ENCODE data around the gene FCMR.

FCMR gene

GRCh38 chr1:206896261-206896660, 25.5 kb downstream of the FCMR start:
- Histone ChIP-seq H3K36me3 (ENCODE audit: insufficient read depth, low read length) (no peaks in the 10 kb centered on the region), H4K20me1 (ENCODE audit: insufficient read depth, low read length) (no peaks in the 10 kb centered on the region), H3K27ac (ENCODE audit: low read length) (no peak overlapping the region), H3K4me1 (ENCODE audit: insufficient read depth, low read length) (no peaks in the 10 kb centered on the region), H2AFZ (ENCODE audit: low read depth, low read length) (no peak overlapping the region), H3K4me2 (ENCODE audit: insufficient read depth, low read length) (no peak overlapping the region), H3K9ac (ENCODE audit: low read depth, low read length) (no peak overlapping the region), H3K9me3 (ENCODE audit: insufficient read depth, low read length, severe bottlenecking) (no peaks in the 10 kb centered on the region), H3K79me2 (ENCODE audit: insufficient read depth, low read length) (no peaks in the 10 kb centered on the region), H3K27me3 (ENCODE audit: insufficient read depth, low read length, poor library complexity) (no peaks in the 10 kb centered on the region), H3K4me3 (ENCODE audit: low read depth in 1 of 2, low read length in 2 of 2) (no peak overlapping the region)
- DNase-seq (no peak), ATAC-seq (ENCODE audit: insufficient read depth, low read depth) (no peak)
- TF ChIP-seq CTCF (IDR thresholded peaks at IDR 0.05; ENCODE audit: borderline replicate concordance, extremely low read depth, low read length, poor library complexity, severe bottlenecking) (no peak), EZH2 (IDR thresholded peaks at IDR 0.05; ENCODE audit: borderline replicate concordance, low read depth, low read length, severe bottlenecking) (no peak)

GRCh38 chr1:206895837-206896242, 25.9 kb downstream of the FCMR start:
- Histone ChIP-seq H3K4me1 (ENCODE audit: insufficient read depth, low read length) (peaks cover 3% of the 10 kb centered on the region), H3K27me3 (ENCODE audit: insufficient read depth, low read length, poor library complexity) (no peaks in the 10 kb centered on the region), H3K4me3 (ENCODE audit: low read depth in 1 of 2, low read length in 2 of 2) (no peak overlapping the region), H4K20me1 (ENCODE audit: insufficient read depth, low read length) (no peaks in the 10 kb centered on the region), H3K27ac (ENCODE audit: low read length) (no peak overlapping the region), H2AFZ (ENCODE audit: low read depth, low read length) (no peak overlapping the region), H3K36me3 (ENCODE audit: insufficient read depth, low read length) (no peaks in the 10 kb centered on the region), H3K79me2 (ENCODE audit: insufficient read depth, low read length) (no peaks in the 10 kb centered on the region), H3K4me2 (ENCODE audit: insufficient read depth, low read length) (no peak overlapping the region), H3K9me3 (ENCODE audit: insufficient read depth, low read length, severe bottlenecking) (no peaks in the 10 kb centered on the region), H3K9ac (ENCODE audit: low read depth, low read length) (no peak overlapping the region)
- TF ChIP-seq EZH2 (IDR thresholded peaks at IDR 0.05; ENCODE audit: borderline replicate concordance, low read depth, low read length, severe bottlenecking) = no peak
- TF ChIP-seq CTCF (IDR thresholded peaks at IDR 0.05; ENCODE audit: borderline replicate concordance, extremely low read depth, low read length, poor library complexity, severe bottlenecking) = no peak
- DNase-seq (no peak), ATAC-seq (ENCODE audit: insufficient read depth, low read depth) (no peak)

GRCh38 chr1:206895325-206895724, 26.4 kb downstream of the FCMR start:
- no peak overlapping the region for H3K4me3 ChIP-seq (ENCODE audit: low read depth in 1 of 2, low read length in 2 of 2)
- TF ChIP-seq EZH2 (IDR thresholded peaks at IDR 0.05; ENCODE audit: borderline replicate concordance, low read depth, low read length, severe bottlenecking) (no peak), CTCF (IDR thresholded peaks at IDR 0.05; ENCODE audit: borderline replicate concordance, extremely low read depth, low read length, poor library complexity, severe bottlenecking) (no peak)
- no peaks in the 10 kb centered on the region for H4K20me1 ChIP-seq (ENCODE audit: insufficient read depth, low read length)
- ATAC-seq (ENCODE audit: insufficient read depth, low read depth) (no peak), DNase-seq (no peak)
- H3K9me3 ChIP-seq (ENCODE audit: insufficient read depth, low read length, severe bottlenecking) = no peaks in the 10 kb centered on the region
- H3K4me2 ChIP-seq (ENCODE audit: insufficient read depth, low read length) = no peak overlapping the region
- H3K27me3 ChIP-seq (ENCODE audit: insufficient read depth, low read length, poor library complexity) = no peaks in the 10 kb centered on the region
- H3K36me3 ChIP-seq (ENCODE audit: insufficient read depth, low read length) = no peaks in the 10 kb centered on the region
- no peak overlapping the region for H2AFZ ChIP-seq (ENCODE audit: low read depth, low read length)
- H3K9ac ChIP-seq (ENCODE audit: low read depth, low read length) = no peak overlapping the region
- H3K4me1 ChIP-seq (ENCODE audit: insufficient read depth, low read length) = peaks cover 8% of the 10 kb centered on the region
- H3K27ac ChIP-seq (ENCODE audit: low read length) = no peak overlapping the region
- H3K79me2 ChIP-seq (ENCODE audit: insufficient read depth, low read length) = no peaks in the 10 kb centered on the region

GRCh38 chr1:206893380-206893779, 28.4 kb downstream of the FCMR start:
- H3K36me3 ChIP-seq (ENCODE audit: insufficient read depth, low read length) = no peaks in the 10 kb centered on the region
- H4K20me1 ChIP-seq (ENCODE audit: insufficient read depth, low read length) = no peaks in the 10 kb centered on the region
- no peak for TF ChIP-seq CTCF (IDR thresholded peaks at IDR 0.05; ENCODE audit: borderline replicate concordance, extremely low read depth, low read length, poor library complexity, severe bottlenecking)
- TF ChIP-seq EZH2 (IDR thresholded peaks at IDR 0.05; ENCODE audit: borderline replicate concordance, low read depth, low read length, severe bottlenecking) = no peak
- no peak for ATAC-seq (ENCODE audit: insufficient read depth, low read depth)
- H2AFZ ChIP-seq (ENCODE audit: low read depth, low read length) = no peak overlapping the region
- no peak for DNase-seq
- H3K79me2 ChIP-seq (ENCODE audit: insufficient read depth, low read length) = no peaks in the 10 kb centered on the region
- no peak overlapping the region for H3K27ac ChIP-seq (ENCODE audit: low read length)
- no peak overlapping the region for H3K4me2 ChIP-seq (ENCODE audit: insufficient read depth, low read length)
- H3K27me3 ChIP-seq (ENCODE audit: insufficient read depth, low read length, poor library complexity) = no peaks in the 10 kb centered on the region
- H3K9me3 ChIP-seq (ENCODE audit: insufficient read depth, low read length, severe bottlenecking) = no peaks in the 10 kb centered on the region
- H3K9ac ChIP-seq (ENCODE audit: low read depth, low read length) = no peak overlapping the region
- peaks cover 8% of the 10 kb centered on the region for H3K4me1 ChIP-seq (ENCODE audit: insufficient read depth, low read length)
- no peak overlapping the region for H3K4me3 ChIP-seq (ENCODE audit: low read depth in 1 of 2, low read length in 2 of 2)

Data from DND-41 (cell line).